H1 (cell line): ENCODE results near the gene FOXA3. TPM values are rescaled to one million over a fixed set of nuclear protein-coding genes. Genes with fewer than 3 reads are reported as not detected.
A peak's percentile ranks its signal among the peaks of the same experiment; 100 is the strongest.

Source experiments
- CTCF ChIA-PET: fragments of 300-600 bp; sonication (Branson Sonifier 250); formaldehyde crosslinking; loops from one replicate; lab custom pipeline; 2021; ENCODE audit not compliant: partially characterized antibody; lab: Charles Lee
- POLR2A ChIA-PET: fragments of 300-600 bp; sonication (Branson Sonifier 250); formaldehyde crosslinking; loops from one replicate; lab custom pipeline; 2021; ENCODE audit warnings: inconsistent platforms; ENCODE audit not compliant: partially characterized antibody; lab: Charles Lee
- DNase-seq, 2 experiments: peaks; one replicate each; pipeline versions ENCODE4 v3.0.0 to v3.0.0-alpha.2; 2010 to 2022; ENCODE audit warnings: low spot score in 2 of 2, low read depth in 1 of 2, mixed read lengths in 1 of 2
- FAIRE-seq: peaks from 2 replicates; lab custom pipeline; 2011; peaks lifted over from hg19 to GRCh38; lab: Jason Lieb, UNC
- H2AFZ ChIP-seq: 2 replicates; pipeline ENCODE4 v1.8.1; 2012; ENCODE audit warnings: low read length, inconsistent platforms
- H2AK5ac ChIP-seq: 2 replicates; pipeline ENCODE4 v1.6.1; 2013; ENCODE audit warnings: low read depth, low read length
- H2BK120ac ChIP-seq: replicated peaks from 2 replicates; pipeline ENCODE3; 2013; ENCODE audit warnings: low read depth, low read length, inconsistent platforms
- H2BK12ac ChIP-seq: 2 replicates; pipeline ENCODE4 v1.6.1; 2013; ENCODE audit warnings: low read depth, low read length
- H2BK15ac ChIP-seq: 2 replicates; pipeline ENCODE4 v1.6.1; 2013; ENCODE audit warnings: low read length
- H2BK20ac ChIP-seq: 2 replicates; pipeline ENCODE4 v1.6.1; 2013; ENCODE audit warnings: low read length
- H2BK5ac ChIP-seq: 2 replicates; pipeline ENCODE4 v1.6.1; 2013; ENCODE audit warnings: low read depth, low read length
- H3K14ac ChIP-seq: 2 replicates; pipeline ENCODE4 v1.6.1; 2013; ENCODE audit warnings: inconsistent platforms; ENCODE audit not compliant: insufficient read length
- H3K18ac ChIP-seq: 2 replicates; pipeline ENCODE4 v1.6.1; 2013; ENCODE audit warnings: low read length; ENCODE audit errors: extremely low read depth
- H3K23ac ChIP-seq: 2 replicates; pipeline ENCODE4 v1.6.1; 2013; ENCODE audit warnings: inconsistent platforms; ENCODE audit not compliant: insufficient read length
- H3K23me2 ChIP-seq: 2 replicates; pipeline ENCODE4 v1.6.1; 2013; ENCODE audit warnings: low read depth, low read length
- H3K27ac ChIP-seq: 2 replicates; pipeline ENCODE4 v1.6.1; 2011; ENCODE audit warnings: low read depth, low read length, inconsistent platforms
- H3K27me3 ChIP-seq, 4 experiments: replicated peaks in 1 of 4; 1 replicate in 1 of 4; 2 replicates in 3 of 4; pipeline versions ENCODE4 v1.6.1 to v1.8.1; 2011 to 2013; ENCODE audit warnings: low read length in 3 of 4, mild to moderate bottlenecking in 3 of 4, inconsistent platforms in 2 of 4, mixed read lengths in 2 of 4, moderate library complexity in 1 of 4; ENCODE audit not compliant: control insufficient read depth in 3 of 4, insufficient read depth in 3 of 4; ENCODE audit errors: extremely low read depth in 1 of 4
- H3K36me3 ChIP-seq, 4 experiments: 2 replicates each; pipeline versions ENCODE4 v1.6.1 to v1.8.1; 2011 to 2013; ENCODE audit warnings: mild to moderate bottlenecking in 4 of 4, low read length in 3 of 4, moderate library complexity in 2 of 4, control low read depth in 1 of 4, inconsistent platforms in 1 of 4; ENCODE audit not compliant: insufficient read depth in 4 of 4, control insufficient read depth in 2 of 4
- H3K4ac ChIP-seq: replicated peaks from 2 replicates; pipeline ENCODE3; 2013; ENCODE audit warnings: low read length, low read depth, mixed read lengths, inconsistent platforms; ENCODE audit not compliant: insufficient read length
- H3K4me1 ChIP-seq, 4 experiments: replicated peaks in 1 of 4; 1 replicate in 1 of 4; 2 replicates in 3 of 4; pipeline versions ENCODE4 v1.6.1 to v1.8.1; 2011 to 2013; ENCODE audit warnings: low read length in 3 of 4, inconsistent platforms in 2 of 4, mixed read lengths in 1 of 4; ENCODE audit not compliant: insufficient read depth in 4 of 4, control insufficient read depth in 3 of 4
- H3K4me2 ChIP-seq, 2 experiments: 2 replicates each; pipeline versions ENCODE4 v1.6.1 to v1.8.1; 2011 to 2013; ENCODE audit warnings: low read depth in 2 of 2, low read length in 2 of 2, control low read depth in 1 of 2, inconsistent platforms in 1 of 2, mild to moderate bottlenecking in 1 of 2; ENCODE audit not compliant: insufficient read depth in 1 of 2
- H3K4me3 ChIP-seq, 4 experiments: fragments of 200-600, 300-600 bp in 1 of 4; sonication (generic), shearing (Covaris generic), sonication (Bioruptor Twin) in 1 of 4; 2 replicates each; pipeline versions ENCODE4 v1.5.1 to v1.8.1; 2011 to 2016; ENCODE audit warnings: low read length in 4 of 4, low read depth in 3 of 4, control low read depth in 2 of 4, inconsistent platforms in 2 of 4, mild to moderate bottlenecking in 2 of 4, mixed read lengths in 1 of 4, moderate library complexity in 1 of 4; ENCODE audit not compliant: insufficient read depth in 2 of 4; ENCODE audit errors: extremely low read depth in 1 of 4
- H3K56ac ChIP-seq: replicated peaks from 2 replicates; pipeline ENCODE3; 2013; ENCODE audit warnings: low read depth, mild to moderate bottlenecking, mixed read lengths, low read length, inconsistent platforms; ENCODE audit not compliant: insufficient read length
- H3K79me1 ChIP-seq: 2 replicates; pipeline ENCODE4 v1.6.1; 2013; ENCODE audit warnings: low read depth, low read length, control low read depth
- H3K79me2 ChIP-seq, 2 experiments: 2 replicates each; pipeline versions ENCODE4 v1.6.1 to v1.8.1; 2012 to 2013; ENCODE audit warnings: low read length in 2 of 2, mild to moderate bottlenecking in 2 of 2, inconsistent platforms in 1 of 2; ENCODE audit not compliant: insufficient read depth in 2 of 2, control insufficient read depth in 1 of 2
- H3K9ac ChIP-seq, 4 experiments: replicated peaks in 1 of 4; 1 replicate in 1 of 4; 2 replicates in 3 of 4; pipeline versions ENCODE4 v1.6.1 to v1.8.1; 2011 to 2013; ENCODE audit warnings: low read depth in 3 of 4, low read length in 3 of 4, control low read depth in 2 of 4, mild to moderate bottlenecking in 2 of 4, moderate library complexity in 2 of 4, inconsistent platforms in 1 of 4; ENCODE audit errors: extremely low read depth in 1 of 4
- H3K9me3 ChIP-seq, 2 experiments: 2 replicates each; pipeline versions ENCODE4 v1.6.1 to v1.8.1; 2012 to 2013; ENCODE audit warnings: mild to moderate bottlenecking in 2 of 2, moderate library complexity in 2 of 2, control low read depth in 1 of 2, inconsistent platforms in 1 of 2, low read depth in 1 of 2, low read length in 1 of 2, mixed read lengths in 1 of 2; ENCODE audit not compliant: insufficient read depth in 2 of 2
- H4K20me1 ChIP-seq, 2 experiments: replicated peaks in 1 of 2; 2 replicates each; pipeline versions ENCODE3 to v1.8.1; 2011 to 2013; ENCODE audit warnings: inconsistent platforms in 2 of 2, low read length in 2 of 2, mild to moderate bottlenecking in 1 of 2; ENCODE audit not compliant: insufficient read depth in 2 of 2, control insufficient read depth in 1 of 2
- H4K5ac ChIP-seq: 2 replicates; pipeline ENCODE4 v1.6.1; 2013; ENCODE audit warnings: low read length, low read depth, mixed read lengths, inconsistent platforms; ENCODE audit not compliant: insufficient read length
- H4K8ac ChIP-seq: 2 replicates; pipeline ENCODE4 v1.8.0; 2013; ENCODE audit warnings: mild to moderate bottlenecking, moderate library complexity, low read length, inconsistent platforms; ENCODE audit not compliant: insufficient read depth; ENCODE audit errors: extremely low read depth
- H4K91ac ChIP-seq: replicated peaks from 2 replicates; pipeline ENCODE3; 2013; ENCODE audit warnings: low read length, mixed read lengths, inconsistent platforms; ENCODE audit not compliant: insufficient read length
- CTBP2 ChIP-seq: IDR thresholded peaks from 2 replicates; pipeline ENCODE4 v1.7.0; 2011; ENCODE audit warnings: borderline replicate concordance, mild to moderate bottlenecking, moderate library complexity, mixed read lengths, low read length; ENCODE audit not compliant: insufficient read depth, insufficient read length
- EZH2 ChIP-seq: fragments of 200-600 bp; sonication (generic); IDR thresholded peaks from 2 replicates; pipeline ENCODE4 v1.7.1; 2012; ENCODE audit warnings: low read depth, mild to moderate bottlenecking, moderate library complexity, low read length, inconsistent platforms; ENCODE audit not compliant: severe bottlenecking
- KDM1A ChIP-seq: fragments of 200-600, 300-600 bp; sonication (generic); IDR thresholded peaks from 2 replicates; pipeline ENCODE4 v1.7.1; 2016; ENCODE audit warnings: mild to moderate bottlenecking, low read length, borderline replicate concordance
- POLR2AphosphoS5 ChIP-seq: IDR thresholded peaks from 2 replicates; pipeline ENCODE4 v1.6.1; 2011; ENCODE audit warnings: low read depth, low read length
- TAF1 ChIP-seq: IDR thresholded peaks from 2 replicates; pipeline ENCODE4 v1.6.1; 2011; ENCODE audit warnings: mild to moderate bottlenecking, low read depth, low read length
- TAF7 ChIP-seq: optimal IDR thresholded peaks from 2 replicates; pipeline ENCODE3; 2011; ENCODE audit warnings: low read depth, mild to moderate bottlenecking, inconsistent platforms, low read length, moderate library complexity, borderline replicate concordance
- TCF12 ChIP-seq: IDR thresholded peaks from 2 replicates; pipeline ENCODE4 v1.6.1; 2011; ENCODE audit warnings: low read depth, mild to moderate bottlenecking, low read length
- whole genome bisulfite sequencing, 2 experiments: shearing (Covaris generic) in 1 of 2; methylation state at CpG; one replicate each; pipeline versions ENCODE4 v1.1.6 to v1.1.7; 2013 to 2015; ENCODE audit warnings: low lambda C conversion rate in 2 of 2, mixed read lengths in 2 of 2, inconsistent platforms in 1 of 2, low coverage in 1 of 2, missing lambda C conversion rate in 1 of 2; ENCODE audit not compliant: insufficient replicate concordance in 2 of 2, insufficient coverage in 1 of 2, insufficient read length in 1 of 2; ENCODE audit errors: extremely low coverage in 1 of 2, missing lambda C conversion rate in 1 of 2; 5-methylcytosine and 5-hydroxymethylcytosine counted together
- polyA plus RNA-seq, 7 experiments: library from polyadenylated mRNA; depleted of rRNA in 3 of 7; stranded (reverse) in 5 of 7; unstranded in 2 of 7; fragments of >200 nt in 5 of 7; fragments of 200-250 nt in 2 of 7; gene quantifications; 1 replicate in 5 of 7; 2 replicates in 1 of 7; 4 replicates in 1 of 7; pipeline versions ENCODE4 v1.2.1 to v1.2.3, GENCODE V29; 2011 to 2013; ENCODE audit warnings: missing spikeins in 2 of 7, mixed read lengths in 2 of 7
- total RNA-seq: library from RNA; stranded (reverse); fragmentation: NEBNext Ultra II Directional; extraction: Animal tissue kit (Norgen Biotek cat#: 25700); gene quantifications from 2 replicates; pipeline ENCODE4 v1.2.1, GENCODE V29; 2021

Gene FOXA3
- total and polyA plus RNA-seq, 2 of the 8 experiments (the other 6 are each of a cell fraction or from before 2014, with no cell fraction given), result 20.2 to 49.1 TPM

DNA sequence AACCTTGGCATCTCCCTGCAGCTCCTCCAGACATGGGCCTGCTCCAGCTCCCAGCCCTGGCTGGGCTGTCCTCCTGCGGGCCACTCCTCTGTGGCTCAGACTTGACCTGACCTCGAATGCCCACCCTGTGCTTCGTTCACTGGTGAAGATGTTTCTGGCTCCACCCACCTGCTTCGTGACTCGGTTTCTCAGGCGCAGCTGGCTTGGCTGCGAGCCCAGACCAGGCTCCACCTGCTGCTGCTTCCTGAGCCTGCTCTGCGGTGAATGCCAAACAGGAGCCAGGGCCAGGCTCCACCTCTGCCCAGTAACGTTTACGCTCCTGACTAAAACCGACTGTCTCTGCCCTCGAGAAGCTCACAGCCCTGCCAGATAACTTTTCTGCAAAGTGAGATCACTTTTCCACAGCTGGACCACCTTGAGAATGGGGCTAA is 40.1 kb upstream of the FOXA3 start:
- Histone ChIP-seq H2AFZ (no peak overlapping the region), H3K23me2 (0 out of 2 replicates have a peak, but pooled peaks cover 1% of the 10 kb centered on the region), H2BK120ac (no peak overlapping the region), H2BK12ac (no peak overlapping the region), H2AK5ac (no peak overlapping the region), H3K36me3 (peaks cover 39 to 63% (median 59%) of the 10 kb centered on the region in 4 experiments), H3K9me3 (no peaks in the 10 kb centered on the region), H3K9ac (no peak overlapping the region), H3K4me2 (no peak overlapping the region), H4K5ac (no peak overlapping the region), H3K79me1 (no peaks in the 10 kb centered on the region; the same call in 1 of the 2 replicates), H4K91ac (no peak overlapping the region)
- CTCF ChIA-PET, result interaction anchor here (1.5 to 2.3 kb wide), 4 partner anchors 19 to 114 kb away, joined by 4 to 9 read pairs (median 5); no protein-coding TSS in a partner anchor
- FAIRE-seq, result no peak
- no peak for TF ChIP-seq KDM1A
- TF ChIP-seq CTBP2, result no peak
- TF ChIP-seq EZH2, result no peak
- no peak for TF ChIP-seq TCF12
- peak; percentile 53; the same call in 1 of the 2 replicates for TF ChIP-seq POLR2AphosphoS5
- TF ChIP-seq TAF7, result no peak
- no peak for TF ChIP-seq TAF1
- TF ChIP-seq, all 59 proteins: peak for 1
- WGBS, 2 experiments, result 93% methylated on average over 12 of the region's 12 CpGs; no CpG with 5 or more reads in 1 of the 2 experiments
- Histone ChIP-seq H3K27me3 (no peaks in the 10 kb centered on the region), H3K79me2 (no peaks in the 10 kb centered on the region), H3K56ac (no peak overlapping the region), H3K23ac (no peak overlapping the region), H4K8ac (no peak overlapping the region), H3K14ac (no peak overlapping the region), H2BK5ac (no peak overlapping the region), H3K18ac (no peak overlapping the region), H2BK15ac (no peak overlapping the region), H3K4me3 (no peak overlapping the region), H4K20me1 (peaks cover 5 to 15% of the 10 kb centered on the region in 2 experiments), H3K4ac (no peak overlapping the region), H3K27ac (no peak overlapping the region), H2BK20ac (no peak overlapping the region), H3K4me1 (no peaks in the 10 kb centered on the region; a peak in 1 of 7 replicates)
- no peak for DNase-seq
- POLR2A ChIA-PET, result interaction anchor here (0.7 to 3.0 kb wide), 7 partner anchors 10 to 39 kb away, joined by 3 to 11 read pairs (median 3); partner anchors contain the start of gene SYMPK
